Osteoblast (primary cell): ENCODE results near the gene RGS14. TPM values are rescaled to one million over a fixed set of nuclear protein-coding genes. Genes with fewer than 3 reads are reported as not detected.

ENCODE experiments used
- DNase-seq: peaks from one replicate; pipeline ENCODE4 v3.0.0; 2011; ENCODE audit warnings: low spot score, mixed read lengths; ENCODE audit not compliant: insufficient read length; ENCODE audit errors: missing footprints
- H2AFZ ChIP-seq: 2 replicates; pipeline ENCODE4 v1.6.0; 2011; ENCODE audit warnings: mild to moderate bottlenecking, low read length
- H3K27ac ChIP-seq: 2 replicates; pipeline ENCODE4 v1.5.1; 2011; ENCODE audit warnings: mild to moderate bottlenecking, low read depth, low read length, moderate library complexity
- H3K27me3 ChIP-seq: 2 replicates; pipeline ENCODE4 v1.6.0; 2012; ENCODE audit warnings: mild to moderate bottlenecking, control low read depth, inconsistent platforms, low read length, moderate library complexity; ENCODE audit not compliant: insufficient read depth
- H3K36me3 ChIP-seq: 2 replicates; pipeline ENCODE4 v1.5.1; 2011; ENCODE audit warnings: mild to moderate bottlenecking, low read length, control low read depth, moderate library complexity; ENCODE audit not compliant: insufficient read depth
- H3K4me1 ChIP-seq: 2 replicates; pipeline ENCODE4 v1.5.1; 2011; ENCODE audit warnings: mild to moderate bottlenecking, low read length, control low read depth, moderate library complexity; ENCODE audit not compliant: insufficient read depth
- H3K4me2 ChIP-seq: 2 replicates; pipeline ENCODE4 v1.6.0; 2011; ENCODE audit warnings: mild to moderate bottlenecking, low read length; ENCODE audit not compliant: insufficient read depth
- H3K4me3 ChIP-seq: fragments of 200-600 bp; sonication (generic); 3 replicates; pipeline ENCODE4 v1.5.1; 2012; ENCODE audit warnings: mild to moderate bottlenecking, low read length, inconsistent platforms; ENCODE audit not compliant: insufficient read depth
- H3K79me2 ChIP-seq: 2 replicates; pipeline ENCODE4 v1.6.0; 2012; ENCODE audit warnings: mild to moderate bottlenecking, low read length, control low read depth, inconsistent platforms; ENCODE audit not compliant: insufficient read depth
- H3K9me3 ChIP-seq: 2 replicates; pipeline ENCODE4 v1.5.1; 2011; ENCODE audit warnings: low read depth, low read length, control low read depth
- H4K20me1 ChIP-seq: 2 replicates; pipeline ENCODE4 v1.6.0; 2012; ENCODE audit warnings: mild to moderate bottlenecking, low read length, control low read depth; ENCODE audit not compliant: insufficient read depth
- CTCF ChIP-seq: IDR thresholded peaks from 2 replicates; pipeline ENCODE4 v1.5.1; 2011; ENCODE audit warnings: mild to moderate bottlenecking, low read depth, low read length, moderate library complexity; ENCODE audit errors: extremely low read depth
- total RNA-seq: library from RNA; depleted of rRNA; stranded (reverse); fragments of >200 nt; gene quantifications from 2 replicates; pipeline ENCODE4 v1.2.3, GENCODE V29; 2012

The RGS14 gene
- total RNA-seq, 1 donor: 9.4 TPM

GRCh38 chr5:177355868-177356168 is 1.9 kb upstream of the RGS14 start:
- peaks cover 11% of the 10 kb centered on the region for H3K4me1 ChIP-seq
- H3K79me2 ChIP-seq: peaks cover 6% of the 10 kb centered on the region
- no peak overlapping the region for H3K4me2 ChIP-seq
- no peaks in the 10 kb centered on the region for H3K36me3 ChIP-seq
- no peak overlapping the region for H3K27ac ChIP-seq
- TF ChIP-seq CTCF: no peak
- peaks cover 10% of the 10 kb centered on the region for H3K27me3 ChIP-seq
- H4K20me1 ChIP-seq: no peaks in the 10 kb centered on the region
- no peaks in the 10 kb centered on the region for H3K9me3 ChIP-seq
- H2AFZ ChIP-seq: no peak overlapping the region
- no peak overlapping the region for H3K4me3 ChIP-seq
- DNase-seq: peak; percentile 51

DNA sequence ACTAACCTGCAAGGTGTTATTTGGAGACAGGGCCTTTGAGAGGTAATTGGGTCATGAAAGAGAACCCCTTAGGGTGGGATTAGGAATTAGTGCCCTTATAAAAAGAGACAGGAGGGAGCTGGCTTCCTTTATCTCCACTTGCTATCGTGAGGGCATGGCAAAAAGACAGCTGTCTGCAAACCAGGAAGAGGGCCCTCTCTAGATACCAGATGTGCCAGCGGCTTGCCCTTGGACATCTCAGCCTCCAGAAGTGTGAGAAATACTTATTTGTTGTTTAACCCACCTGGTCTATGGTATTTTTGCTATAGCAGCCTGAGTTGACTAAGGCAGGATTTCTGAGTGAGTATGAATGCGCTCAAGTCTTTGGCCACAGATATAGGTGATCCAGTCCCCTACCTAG is 978 bp upstream of the RGS14 start:
- TF ChIP-seq CTCF: no peak
- no peak overlapping the region for H3K4me3 ChIP-seq
- DNase-seq: no peak
- H3K9me3 ChIP-seq: no peaks in the 10 kb centered on the region
- no peak overlapping the region for H3K27ac ChIP-seq
- no peak overlapping the region for H2AFZ ChIP-seq
- no peaks in the 10 kb centered on the region for H4K20me1 ChIP-seq
- no peaks in the 10 kb centered on the region for H3K79me2 ChIP-seq
- H3K4me2 ChIP-seq: no peak overlapping the region
- no peaks in the 10 kb centered on the region for H3K36me3 ChIP-seq
- peaks cover 10% of the 10 kb centered on the region for H3K4me1 ChIP-seq
- peaks cover 10% of the 10 kb centered on the region for H3K27me3 ChIP-seq

- no peaks in the 10 kb centered on the region for H4K20me1 ChIP-seq
- no peak for TF ChIP-seq CTCF
- H3K4me1 ChIP-seq: peaks cover 8% of the 10 kb centered on the region
- H3K27me3 ChIP-seq: peaks cover 10% of the 10 kb centered on the region
- no peaks in the 10 kb centered on the region for H3K36me3 ChIP-seq
- H3K27ac ChIP-seq: no peak overlapping the region
- no peaks in the 10 kb centered on the region for H3K9me3 ChIP-seq
- H3K79me2 ChIP-seq: no peaks in the 10 kb centered on the region
- H2AFZ ChIP-seq: no peak overlapping the region
- no peak overlapping the region for H3K4me3 ChIP-seq
- DNase-seq: no peak
- H3K4me2 ChIP-seq: no peak overlapping the region
Measured at GRCh38 chr5:177357146-177357458, 622 bp upstream of the RGS14 start.

GRCh38 chr5:177358370-177358819 is 671 bp downstream of the RGS14 start:
- H3K36me3 ChIP-seq: no peaks in the 10 kb centered on the region
- TF ChIP-seq CTCF: no peak
- no peaks in the 10 kb centered on the region for H3K79me2 ChIP-seq
- H3K4me2 ChIP-seq: peak overlapping the region; percentile 67
- no peak overlapping the region for H3K27ac ChIP-seq
- no peaks in the 10 kb centered on the region for H4K20me1 ChIP-seq
- peak overlapping the region; percentile 59 for H3K4me3 ChIP-seq
- DNase-seq: peak; percentile 32
- H2AFZ ChIP-seq: no peak overlapping the region
- H3K4me1 ChIP-seq: peaks cover 10% of the 10 kb centered on the region
- peaks cover 10% of the 10 kb centered on the region for H3K27me3 ChIP-seq
- H3K9me3 ChIP-seq: no peaks in the 10 kb centered on the region
